Gastrocnemius medialis (tissue), 4 donors: Measurements from ENCODE around the gene PRKG1.

Experiments
- POLR2A ChIP-seq, 2 donors: fragments of 450-650 bp; IDR thresholded peaks; one replicate each; pipeline ENCODE4 v1.6.1; 2017; ENCODE audit warnings: antibody characterized with exemption in 2 of 2, mild to moderate bottlenecking in 2 of 2, moderate library complexity in 2 of 2
- TF ChIP-seq, protein P1 (sequence below), 5 experiments: fragments of 450-650 bp in 3 of 5; fragments of 200-600 bp in 2 of 5; sonication (generic) in 2 of 5; IDR thresholded peaks in 4 of 5; conservative IDR thresholded peaks in 1 of 5; 1 replicate in 4 of 5; 2 replicates in 1 of 5; pipeline ENCODE4 v1.5.1; 2016 to 2019; ENCODE audit warnings: antibody characterized with exemption in 5 of 5, mild to moderate bottlenecking in 3 of 5, moderate library complexity in 3 of 5

- TF ChIP-seq, protein P1, sequence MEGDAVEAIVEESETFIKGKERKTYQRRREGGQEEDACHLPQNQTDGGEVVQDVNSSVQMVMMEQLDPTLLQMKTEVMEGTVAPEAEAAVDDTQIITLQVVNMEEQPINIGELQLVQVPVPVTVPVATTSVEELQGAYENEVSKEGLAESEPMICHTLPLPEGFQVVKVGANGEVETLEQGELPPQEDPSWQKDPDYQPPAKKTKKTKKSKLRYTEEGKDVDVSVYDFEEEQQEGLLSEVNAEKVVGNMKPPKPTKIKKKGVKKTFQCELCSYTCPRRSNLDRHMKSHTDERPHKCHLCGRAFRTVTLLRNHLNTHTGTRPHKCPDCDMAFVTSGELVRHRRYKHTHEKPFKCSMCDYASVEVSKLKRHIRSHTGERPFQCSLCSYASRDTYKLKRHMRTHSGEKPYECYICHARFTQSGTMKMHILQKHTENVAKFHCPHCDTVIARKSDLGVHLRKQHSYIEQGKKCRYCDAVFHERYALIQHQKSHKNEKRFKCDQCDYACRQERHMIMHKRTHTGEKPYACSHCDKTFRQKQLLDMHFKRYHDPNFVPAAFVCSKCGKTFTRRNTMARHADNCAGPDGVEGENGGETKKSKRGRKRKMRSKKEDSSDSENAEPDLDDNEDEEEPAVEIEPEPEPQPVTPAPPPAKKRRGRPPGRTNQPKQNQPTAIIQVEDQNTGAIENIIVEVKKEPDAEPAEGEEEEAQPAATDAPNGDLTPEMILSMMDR (IDR thresholded peaks at IDR 0.05 in 4 of 5, conservative IDR thresholded peaks at IDR 0.05 in 1 of 5) = no peak
- no peak for TF ChIP-seq POLR2A (IDR thresholded peaks at IDR 0.05)
Observed at GRCh38 chr10:52316001-52316400, 1241.7 kb downstream of the PRKG1 start.
